Measurements from ENCODE around the gene EPAS1.

EPAS1 gene

DNA sequence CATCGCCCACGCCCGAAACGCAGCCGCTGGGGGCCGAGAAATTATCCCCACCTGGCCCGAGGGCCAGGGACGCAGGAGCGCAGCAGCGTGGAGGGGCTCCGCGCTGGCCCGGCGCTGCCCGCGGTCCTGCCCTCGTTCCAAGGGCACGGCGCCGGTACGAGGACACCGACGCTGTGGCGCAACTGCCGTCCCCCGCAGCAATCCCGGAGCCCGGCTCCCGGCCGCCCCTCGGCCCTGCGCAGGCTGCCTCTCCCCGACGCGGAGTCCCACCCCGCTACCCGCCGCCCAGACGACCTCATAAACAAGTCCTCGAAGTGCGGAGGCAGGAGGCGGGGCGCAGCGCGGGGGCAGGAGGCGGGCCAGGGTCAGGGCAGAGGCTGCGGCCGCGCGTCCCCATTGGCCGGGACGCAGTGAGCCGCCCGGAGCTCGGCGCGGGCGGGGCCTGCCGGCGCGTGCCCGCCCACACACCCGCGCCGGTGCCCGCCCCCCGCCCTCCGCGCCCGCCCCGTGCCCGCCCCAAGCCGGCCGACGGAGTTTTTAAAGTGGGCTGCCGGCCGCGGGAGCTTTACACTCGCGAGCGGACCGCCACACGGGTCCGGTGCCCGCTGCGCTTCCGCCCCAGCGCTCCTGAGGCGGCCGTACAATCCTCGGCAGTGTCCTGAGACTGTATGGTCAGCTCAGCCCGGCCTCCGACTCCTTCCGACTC is at the start of gene EPAS1:
TSS of gene EPAS1 (plus strand) at position 568 of the 706 bp plus-strand sequence. CDS start 505 bp downstream, outside the sequence.
- DNase-seq (ENCODE audit: low spot score), result peak; percentile 93

DNA sequence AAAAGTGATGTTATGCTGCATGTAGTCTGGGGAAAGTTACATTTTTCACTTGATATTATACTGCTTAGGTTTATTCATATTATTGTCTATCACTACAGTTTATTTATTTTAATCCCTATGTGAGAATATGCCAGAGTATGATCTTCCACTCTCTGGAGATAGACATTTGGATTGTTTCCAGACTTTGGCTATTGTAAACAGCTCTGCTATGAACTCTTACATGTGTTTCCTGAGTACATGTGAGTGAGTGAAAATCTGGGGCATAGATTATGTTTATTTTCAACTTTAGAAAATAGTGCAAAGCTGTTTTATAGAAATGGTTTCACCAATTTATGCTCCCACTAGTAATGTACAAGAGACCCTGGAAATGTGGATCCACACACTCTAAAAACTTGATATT is 49.0 kb upstream of the EPAS1 start:
- DNase-seq (ENCODE audit: low spot score), result no peak

DNA sequence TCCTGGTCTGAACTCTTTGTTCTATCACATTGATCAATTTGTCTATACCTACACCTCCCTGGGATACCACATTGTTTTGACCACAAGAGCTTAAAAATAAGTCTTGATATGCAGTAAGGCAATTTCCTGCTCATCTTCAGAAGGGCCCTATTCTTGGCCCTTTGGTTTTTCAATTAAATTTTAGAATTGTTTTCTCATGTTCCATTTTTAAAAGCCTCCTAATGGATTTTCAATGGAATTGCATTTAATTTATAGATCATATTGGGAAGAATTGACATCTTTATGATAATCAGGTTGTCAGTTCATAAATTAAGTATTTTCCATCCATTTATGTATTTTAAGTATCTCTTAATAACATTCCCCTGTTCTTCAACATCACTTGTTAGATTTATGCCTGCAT is 47.6 kb upstream of the EPAS1 start:
- DNase-seq (ENCODE audit: low spot score), result no peak

DNA sequence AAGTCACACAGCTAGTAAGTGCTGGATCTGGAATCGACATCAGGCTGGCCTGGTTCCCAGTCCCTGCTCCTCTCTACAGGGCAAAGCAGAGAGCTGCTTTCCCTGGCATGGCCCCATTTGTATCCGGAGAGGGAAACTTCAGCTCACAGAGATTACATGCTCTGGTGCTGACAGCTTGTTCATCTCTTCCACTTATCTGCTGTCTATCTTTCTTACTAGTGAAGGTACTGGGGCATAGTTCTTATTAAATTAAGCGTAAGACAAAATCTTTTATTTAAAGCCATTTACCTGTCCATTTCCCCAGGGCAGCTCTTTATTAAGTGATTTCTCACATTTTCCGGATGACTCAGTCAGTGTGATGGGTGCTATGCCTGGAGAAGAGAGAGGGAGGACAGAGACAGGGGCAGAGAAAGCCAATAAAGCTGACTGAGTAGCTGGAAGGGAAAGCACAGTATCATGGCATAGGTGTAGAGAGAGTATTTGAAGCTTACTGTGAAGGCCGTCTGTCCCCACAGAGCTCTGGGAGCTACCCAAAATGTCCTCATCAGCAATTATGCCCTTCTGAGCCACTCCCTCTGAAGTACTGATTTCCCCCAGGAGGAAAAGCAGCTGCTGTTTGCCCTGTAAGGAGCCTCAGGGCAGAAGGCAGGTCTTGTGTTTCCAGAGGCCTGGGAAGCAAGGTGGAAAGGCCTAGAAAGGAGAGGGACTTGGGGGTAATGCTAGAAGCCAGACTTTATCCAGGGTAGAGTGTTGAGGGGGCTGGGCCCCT is 44.1 kb upstream of the EPAS1 start:
- no peak for DNase-seq (ENCODE audit: low spot score)

DNA sequence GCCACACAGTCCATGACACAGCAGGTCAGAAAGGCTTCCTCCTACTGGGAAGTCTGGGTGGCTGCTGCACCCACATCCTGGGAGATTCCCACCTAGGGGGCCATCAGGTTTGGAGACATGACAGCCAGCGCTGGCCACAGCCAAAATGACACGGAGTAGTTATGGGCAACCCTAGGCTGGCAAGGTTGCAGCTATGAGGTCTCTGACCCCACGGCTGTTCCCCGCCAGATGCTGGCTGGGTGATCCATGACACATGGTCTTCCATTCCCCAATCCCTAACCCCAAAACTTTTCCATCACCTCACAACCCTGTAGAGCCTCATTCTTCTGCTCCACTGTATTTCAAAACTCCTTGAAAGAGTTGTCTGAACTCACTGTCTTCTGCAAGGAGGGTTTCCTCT is 42.7 kb upstream of the EPAS1 start:
- no peak for DNase-seq (ENCODE audit: low spot score)

DNA sequence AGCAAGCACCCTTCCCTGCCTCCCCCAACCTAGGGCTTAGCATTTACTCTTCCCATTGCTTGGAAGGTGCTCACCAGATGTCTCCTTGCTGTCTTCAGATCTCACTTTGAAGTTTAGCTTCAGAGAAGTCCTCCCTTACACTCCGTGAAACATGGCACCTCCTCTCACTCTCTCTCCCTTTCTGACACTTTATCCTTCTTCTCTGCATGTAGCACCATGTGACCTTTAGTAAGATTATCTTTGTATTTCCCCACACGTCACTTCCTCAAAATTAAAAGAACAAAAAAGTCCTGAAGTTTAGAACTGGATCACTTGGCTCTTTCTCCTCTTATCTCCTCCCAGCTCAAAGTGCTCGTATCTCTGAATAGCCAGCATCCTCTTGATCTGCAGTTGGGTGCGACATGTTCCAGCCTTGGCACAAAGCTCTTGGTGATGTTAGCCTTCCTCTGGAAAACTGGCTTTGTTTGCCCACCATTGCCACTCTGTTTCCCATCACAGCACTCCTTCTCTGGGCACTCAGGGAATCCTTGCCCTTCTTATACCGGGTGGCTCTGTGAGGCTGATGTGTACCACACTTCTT is 40.6 kb upstream of the EPAS1 start:
- no peak for DNase-seq (ENCODE audit: low spot score)

DNA sequence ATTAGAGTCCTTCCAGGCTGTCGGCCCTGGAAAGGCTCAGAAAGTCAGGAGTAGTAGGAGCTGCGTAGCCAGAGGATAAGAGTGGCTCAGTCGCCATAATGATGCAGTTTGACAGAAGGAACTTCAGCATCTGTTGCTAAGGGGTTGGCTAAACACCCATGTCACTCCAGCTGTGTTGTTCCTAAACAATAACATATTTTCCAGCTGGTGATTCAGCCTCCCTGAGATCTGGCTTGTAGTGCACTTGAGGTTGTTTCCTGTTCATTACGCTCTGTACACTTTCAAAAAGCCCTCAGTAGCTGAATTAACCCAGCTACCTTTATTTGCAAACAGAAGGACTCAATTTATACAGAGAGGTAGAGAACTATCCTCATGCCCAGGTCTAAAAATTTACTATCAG is 39.7 kb upstream of the EPAS1 start:
- DNase-seq (ENCODE audit: low spot score), result no peak

DNA sequence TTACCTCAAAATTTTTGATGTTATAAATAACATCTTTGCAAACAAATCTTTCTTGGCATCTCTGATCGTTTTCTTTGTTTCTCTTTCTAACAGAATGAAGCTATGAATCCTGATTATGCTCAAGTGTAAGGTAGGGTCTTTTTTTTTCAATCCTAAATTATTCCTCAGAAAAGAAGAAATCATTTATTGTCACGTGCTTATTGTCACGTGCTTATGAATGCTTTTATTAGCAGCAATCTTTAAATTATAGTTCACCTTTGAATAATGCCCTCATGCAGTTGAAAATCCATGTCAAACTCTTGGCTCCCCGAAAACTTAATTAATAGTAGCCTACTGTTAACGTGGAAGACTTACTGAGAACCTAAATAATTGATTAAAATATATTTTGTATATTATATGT is 39.2 kb upstream of the EPAS1 start:
- no peak for DNase-seq (ENCODE audit: low spot score)

DNA sequence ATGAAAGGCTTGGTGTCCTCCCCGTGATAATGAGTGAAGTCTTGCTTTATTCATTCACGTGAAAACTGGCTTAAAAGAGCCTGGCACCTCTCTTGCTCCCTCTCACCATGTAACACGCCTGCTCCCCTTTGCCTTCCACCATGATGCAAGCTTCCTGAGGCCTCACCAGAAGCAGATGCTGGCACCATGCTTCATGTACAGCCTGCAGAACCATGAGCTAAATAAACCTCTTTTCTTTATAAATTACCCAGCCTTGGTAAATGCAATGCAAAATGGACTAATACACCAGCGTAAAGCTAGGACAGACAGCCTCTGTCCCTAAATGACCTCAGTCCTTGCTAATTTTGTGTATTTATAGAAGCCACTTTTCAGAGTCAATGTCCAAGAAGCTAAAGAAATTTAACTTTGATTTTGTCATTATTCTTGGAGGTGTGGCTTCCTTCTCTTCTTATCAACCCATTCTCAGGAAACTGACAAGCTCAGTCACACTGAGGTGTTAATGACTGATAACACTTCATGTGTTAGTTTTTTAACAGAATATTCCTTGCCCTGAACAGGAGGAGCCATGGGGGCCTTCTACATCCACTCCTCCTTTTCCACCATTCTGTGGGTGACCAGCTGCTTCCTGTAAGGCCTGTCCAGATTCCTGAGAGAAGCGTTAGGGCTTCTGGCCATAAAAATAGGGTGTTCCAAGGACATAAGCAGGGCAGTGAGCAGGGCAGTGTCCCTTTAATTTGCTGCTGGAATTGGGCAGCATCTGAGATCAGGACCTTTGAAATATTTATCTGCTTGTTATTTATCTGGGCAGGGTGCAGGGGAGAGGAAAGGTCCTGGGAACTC is 38.0 kb upstream of the EPAS1 start:
- no peak for DNase-seq (ENCODE audit: low spot score)

DNA sequence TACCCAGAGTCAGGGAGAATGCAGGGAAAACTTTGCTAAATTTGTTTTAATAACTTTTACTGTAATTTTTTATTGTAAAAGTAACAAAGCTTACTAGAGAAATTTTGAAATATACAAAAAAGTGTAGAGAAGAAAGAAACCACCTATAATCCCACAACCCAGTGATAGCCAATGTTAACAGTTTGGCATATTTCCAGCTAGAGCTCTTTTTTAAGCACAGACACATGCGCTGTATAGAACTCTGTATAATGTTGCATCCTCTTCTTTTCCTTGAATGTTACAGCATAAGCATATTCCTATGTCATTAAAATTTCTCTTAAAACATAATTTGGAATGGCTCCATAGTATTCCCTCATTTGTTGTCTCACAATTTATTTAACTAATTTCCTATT is 37.4 kb upstream of the EPAS1 start:
- no peak for DNase-seq (ENCODE audit: low spot score)

DNA sequence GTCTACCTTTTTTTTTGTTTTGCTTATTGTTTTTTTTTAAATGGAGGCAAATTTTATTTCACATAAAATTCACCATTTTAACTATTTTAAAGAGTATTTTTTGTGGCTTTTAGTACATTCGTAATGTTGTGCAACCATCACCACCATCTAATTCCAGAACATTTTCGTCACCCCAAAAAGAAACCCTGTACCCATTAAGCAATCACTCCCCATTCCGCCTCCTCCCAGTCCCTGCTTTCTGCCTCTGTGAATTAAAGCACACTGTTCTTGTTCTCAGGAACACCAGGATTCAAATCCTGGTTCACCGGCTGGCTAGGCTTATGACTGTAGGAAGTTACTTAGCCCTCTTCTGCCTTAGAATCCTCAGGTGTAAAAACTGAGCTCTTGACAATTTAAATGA is 36.9 kb upstream of the EPAS1 start:
- no peak for DNase-seq (ENCODE audit: low spot score)

DNA sequence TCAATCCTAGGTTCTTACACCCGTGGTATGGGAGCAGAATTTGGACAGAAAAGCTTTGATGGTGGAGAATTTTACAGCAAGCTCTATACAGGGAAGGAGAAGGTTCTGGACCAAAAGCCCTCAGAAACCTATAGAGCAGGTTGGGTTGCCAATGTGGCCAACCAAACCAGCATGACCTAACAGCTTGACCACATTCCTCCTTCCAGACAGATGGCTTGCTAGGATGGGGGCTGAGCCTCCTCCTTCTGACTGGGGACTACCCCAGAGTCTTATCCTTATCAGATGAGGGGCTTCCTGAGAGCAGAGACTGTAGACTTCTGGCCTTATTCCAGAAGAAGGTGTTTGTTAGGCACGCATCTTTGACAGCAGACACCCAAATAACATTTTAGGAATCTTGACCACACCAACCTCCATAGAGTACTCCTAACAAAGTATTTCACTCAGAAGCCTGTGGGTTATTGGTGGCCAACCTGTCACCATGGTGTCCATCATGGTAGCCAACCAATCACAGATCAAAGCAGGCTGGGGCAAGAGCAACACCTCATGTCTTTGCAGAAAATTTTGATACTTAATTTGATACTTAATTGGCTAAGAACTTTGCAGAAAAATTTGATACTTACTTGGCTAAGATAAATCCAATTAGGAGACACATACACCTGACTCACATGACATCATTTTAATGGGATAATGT is 34.8 kb upstream of the EPAS1 start:
- DNase-seq (ENCODE audit: low spot score), result no peak

DNA sequence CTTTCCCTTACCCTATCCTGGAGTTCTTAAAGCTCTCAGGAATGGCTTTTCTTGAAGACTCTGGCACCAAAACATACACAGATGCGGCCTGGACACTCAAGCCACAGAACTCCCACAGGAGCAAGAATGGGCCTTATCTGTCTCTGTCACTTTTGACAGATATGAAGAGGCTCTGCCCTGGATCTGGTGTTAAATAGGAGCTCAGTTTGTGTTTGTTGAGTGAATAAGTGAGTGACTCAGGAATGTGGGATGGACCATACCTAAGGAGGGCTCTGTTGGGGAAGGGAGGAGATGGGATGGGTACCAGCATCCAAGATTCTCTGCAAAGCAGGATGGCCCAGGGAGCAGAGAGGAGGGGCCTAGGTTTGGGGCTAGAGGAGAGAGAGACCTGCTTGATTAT is 33.9 kb upstream of the EPAS1 start:
- DNase-seq (ENCODE audit: low spot score), result no peak

DNA sequence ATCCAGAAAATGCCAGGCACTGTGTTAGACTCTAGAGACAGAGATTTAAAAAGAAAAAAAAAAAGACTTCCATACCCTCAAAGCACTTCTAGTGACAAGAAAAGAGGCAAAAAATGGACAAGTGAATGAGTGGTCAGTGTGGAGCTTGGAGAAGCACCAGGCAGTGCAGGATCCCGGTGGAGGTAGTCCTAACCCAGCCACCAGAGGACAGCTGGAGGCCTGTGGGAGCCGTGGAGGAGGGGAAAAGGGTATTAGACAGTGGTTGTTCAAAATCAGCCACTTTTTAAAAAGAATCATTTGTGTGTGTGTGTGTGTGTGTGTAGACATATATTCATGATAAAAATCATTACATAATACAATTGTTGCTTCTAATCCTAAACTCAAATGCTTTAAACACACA is 32.8 kb upstream of the EPAS1 start:
- DNase-seq (ENCODE audit: low spot score), result no peak

DNA sequence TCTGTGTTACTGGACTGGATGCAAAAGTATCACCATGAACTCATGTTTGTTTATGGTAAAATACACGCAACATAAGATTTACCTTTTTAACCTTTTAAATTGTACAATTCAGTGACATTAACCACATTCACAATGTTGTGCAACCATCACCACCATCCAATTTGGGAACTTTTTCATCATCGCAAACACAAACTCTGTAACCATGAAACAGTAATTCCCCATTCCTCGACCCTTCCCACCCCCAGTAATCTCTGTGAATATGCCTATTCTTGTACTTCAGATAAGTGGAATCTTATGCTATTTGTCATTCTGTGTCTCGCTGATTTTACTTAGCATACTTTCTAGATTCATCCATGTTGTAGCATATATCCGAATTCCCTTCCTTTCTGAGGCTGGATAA is 31.1 kb upstream of the EPAS1 start:
- DNase-seq (ENCODE audit: low spot score), result no peak

DNA sequence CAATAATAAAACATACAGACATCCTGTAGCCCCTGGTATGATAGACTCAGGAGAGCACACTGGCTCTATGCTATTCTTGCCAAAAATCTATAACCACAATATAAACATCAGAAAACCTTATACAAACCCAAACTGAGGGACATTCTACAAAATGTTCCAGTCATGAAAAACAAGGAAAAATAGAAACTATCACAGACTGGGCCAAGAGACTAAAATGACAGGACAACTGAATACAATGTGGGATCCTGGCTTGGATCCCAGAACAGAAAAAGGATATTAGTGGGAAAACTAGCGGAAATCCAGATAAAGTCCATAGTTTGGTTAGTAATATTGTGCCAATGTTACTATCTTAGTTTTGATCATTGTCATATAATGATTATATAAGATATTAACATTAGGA is 29.6 kb upstream of the EPAS1 start:
- DNase-seq (ENCODE audit: low spot score), result no peak

DNA sequence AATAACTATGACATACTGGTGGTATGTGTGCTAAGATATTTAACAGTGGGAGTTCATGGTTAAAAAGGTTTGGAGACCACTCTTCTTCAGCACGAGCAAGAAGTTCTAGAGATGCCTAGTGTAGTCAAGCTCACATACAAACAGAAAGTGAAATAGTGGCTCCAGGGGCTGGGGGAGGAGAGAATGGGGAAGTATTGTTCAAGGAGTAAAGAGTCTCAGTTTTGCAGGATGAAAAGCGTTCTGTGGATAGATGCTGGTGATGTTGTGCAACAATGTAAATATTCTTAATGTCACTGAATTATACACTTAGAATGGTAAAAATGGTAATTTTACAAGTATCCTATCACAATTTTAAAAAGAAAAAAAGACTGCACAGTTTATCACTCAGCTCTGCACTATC is 29.0 kb upstream of the EPAS1 start:
- no peak for DNase-seq (ENCODE audit: low spot score)

DNA sequence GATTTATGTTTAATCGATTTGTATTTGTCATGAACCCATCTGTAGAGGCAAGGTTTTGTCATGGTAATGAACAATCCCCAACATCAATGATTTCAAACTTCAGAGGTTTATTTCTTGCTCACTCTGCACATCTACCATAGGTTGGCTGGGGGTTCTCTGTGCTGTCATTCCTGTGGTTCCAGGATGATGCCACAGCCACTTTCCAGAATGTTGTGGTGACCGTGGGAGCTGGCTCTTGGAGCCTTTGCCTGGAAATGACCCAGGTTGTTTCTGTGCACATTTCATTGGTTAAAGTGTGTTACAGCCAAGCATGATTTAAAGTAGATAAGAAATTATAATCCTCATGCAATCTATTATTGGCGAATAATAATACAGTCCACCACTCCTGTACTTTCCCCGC is 28.2 kb upstream of the EPAS1 start:
- DNase-seq (ENCODE audit: low spot score), result no peak

DNA sequence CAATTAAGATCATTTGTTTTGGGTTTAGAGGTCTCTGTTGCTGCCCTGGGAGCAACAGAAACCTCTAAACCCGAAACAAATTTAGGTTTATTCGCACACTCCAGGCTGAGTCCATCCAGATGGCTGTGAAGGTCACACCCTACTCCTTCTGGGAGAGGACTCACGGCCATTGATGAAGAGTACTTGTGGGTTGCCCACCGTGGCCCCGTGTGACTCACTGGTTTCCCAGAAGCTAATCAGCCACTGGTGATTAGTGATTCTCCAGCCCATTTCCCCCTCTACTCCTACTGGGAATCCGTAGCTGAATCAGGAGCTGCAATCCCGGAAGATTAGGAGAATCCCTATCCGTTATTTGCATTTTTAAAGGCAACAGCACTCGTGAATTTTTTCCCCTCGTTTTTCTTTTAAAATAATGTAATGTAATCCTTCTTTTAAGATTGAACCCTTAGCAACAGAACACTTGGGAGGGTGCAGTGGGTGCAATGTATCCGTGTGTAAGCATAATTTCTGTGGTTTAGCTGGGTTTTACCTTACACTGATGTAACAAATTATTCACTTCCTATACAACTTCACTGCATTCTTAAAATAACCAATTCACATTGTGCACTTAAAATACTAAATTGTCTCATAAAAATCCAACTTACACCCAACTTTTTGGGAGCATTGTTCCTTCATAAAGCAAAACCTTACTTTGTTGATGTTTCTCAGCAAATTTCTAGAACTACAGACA is 27.5 kb upstream of the EPAS1 start:
- no peak for DNase-seq (ENCODE audit: low spot score)

DNA sequence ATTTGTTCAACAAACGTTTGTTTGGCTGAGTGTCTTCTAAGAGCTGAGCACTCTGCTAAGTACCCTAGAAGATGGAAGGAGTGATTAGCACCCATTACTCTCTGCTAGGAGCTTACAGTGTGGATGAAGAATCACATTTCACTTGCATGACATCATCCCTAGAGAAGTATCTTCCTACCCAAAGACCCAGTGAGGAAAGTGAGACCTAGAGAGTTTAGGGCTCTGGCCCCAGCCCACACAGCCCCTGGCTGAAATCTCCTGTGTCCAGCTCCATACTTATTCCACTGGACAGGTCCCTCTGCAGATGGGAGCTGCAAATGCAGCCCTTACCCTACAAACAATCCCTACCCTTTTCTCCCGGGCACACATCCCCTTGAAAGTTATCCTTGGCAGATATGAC is 26.8 kb upstream of the EPAS1 start:
- DNase-seq (ENCODE audit: low spot score), result no peak

DNA sequence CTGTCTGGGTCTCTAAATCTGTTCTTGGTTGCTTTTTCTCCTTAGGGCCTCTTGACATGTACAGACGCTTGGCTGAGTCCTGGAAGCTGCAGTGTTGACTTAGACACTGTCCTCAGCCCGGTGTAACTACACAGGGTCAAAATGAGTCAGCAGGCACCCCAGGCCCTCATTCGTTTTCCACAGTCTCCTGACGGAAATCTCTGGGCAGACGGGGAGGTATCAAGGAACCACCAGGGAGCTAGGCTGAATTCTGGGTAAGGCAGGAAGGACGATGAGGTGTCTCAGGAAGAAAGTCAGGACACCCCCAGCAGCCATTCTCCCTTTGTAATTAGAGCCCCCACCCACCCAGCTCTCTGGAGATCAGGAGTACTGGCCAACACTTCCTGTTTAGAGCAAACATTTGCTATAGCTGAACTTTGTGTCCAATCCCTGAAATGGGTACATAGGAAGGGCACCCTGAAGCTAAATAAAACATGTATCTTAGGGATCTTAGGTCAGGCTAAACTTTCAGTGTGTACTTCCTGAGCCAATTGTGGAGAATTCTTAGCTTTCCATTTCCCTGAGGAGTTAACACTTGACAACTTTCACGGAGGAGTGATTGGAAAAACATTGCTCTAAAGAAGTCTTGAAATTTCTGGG is 23.9 kb upstream of the EPAS1 start:
- DNase-seq (ENCODE audit: low spot score), result no peak

Data from germinal center (tissue), 1 donor.